OCI-LY1 (cell line): ENCODE results near the gene TAF4.

Experiments used
- H2AFZ ChIP-seq: fragments of 200-600 bp; sonication (generic), shearing (Covaris generic); 2 replicates; pipeline ENCODE4 v1.6.0; 2014; ENCODE audit warnings: antibody characterized with exemption, mild to moderate bottlenecking, low read length
- H3F3A ChIP-seq: fragments of 200-600 bp; sonication (generic), shearing (Covaris generic); 2 replicates; pipeline ENCODE4 v1.6.0; 2014; ENCODE audit warnings: mild to moderate bottlenecking, antibody characterized with exemption, low read length, moderate library complexity; ENCODE audit not compliant: insufficient read depth
- H3K27ac ChIP-seq: fragments of 200-600 bp; sonication (generic); 2 replicates; pipeline ENCODE4 v1.5.1; 2014; ENCODE audit warnings: low read length, mixed run types, mild to moderate bottlenecking, low read depth; ENCODE audit not compliant: poor library complexity, severe bottlenecking
- H3K27me3 ChIP-seq: fragments of 200-600 bp; sonication (generic); 2 replicates; pipeline ENCODE4 v1.6.0; 2014; ENCODE audit warnings: antibody characterized with exemption, mild to moderate bottlenecking, low read length, moderate library complexity; ENCODE audit not compliant: insufficient read depth
- H3K36me3 ChIP-seq: fragments of 200-600 bp; sonication (generic); 2 replicates; pipeline ENCODE4 v1.6.1; 2014; ENCODE audit warnings: mild to moderate bottlenecking, antibody characterized with exemption, low read length, moderate library complexity, mixed read lengths; ENCODE audit not compliant: insufficient read depth
- H3K4me1 ChIP-seq: fragments of 200-600 bp; sonication (generic); 2 replicates; pipeline ENCODE4 v1.5.1; 2014; ENCODE audit warnings: mild to moderate bottlenecking, low read length, moderate library complexity; ENCODE audit not compliant: insufficient read depth, severe bottlenecking
- H3K4me2 ChIP-seq: fragments of 200-600 bp; sonication (generic), shearing (Covaris generic); 2 replicates; pipeline ENCODE4 v1.6.1; 2014; ENCODE audit warnings: low read length
- H3K4me3 ChIP-seq: fragments of 200-600 bp; sonication (generic); 2 replicates; pipeline ENCODE4 v1.5.1; 2014; ENCODE audit warnings: low read length, low read depth, mild to moderate bottlenecking, mixed read lengths; ENCODE audit not compliant: poor library complexity, severe bottlenecking
- H3K79me2 ChIP-seq: fragments of 200-600 bp; shearing (Covaris generic); 2 replicates; pipeline ENCODE4 v1.6.1; 2016; ENCODE audit warnings: mixed run types, low read length, mixed read lengths; ENCODE audit not compliant: insufficient read depth
- H3K9ac ChIP-seq: fragments of 200-600 bp; sonication (generic), shearing (Covaris generic); 2 replicates; pipeline ENCODE4 v1.6.1; 2014; ENCODE audit warnings: mild to moderate bottlenecking, low read length, mixed read lengths
- H3K9me2 ChIP-seq: fragments of 200-600 bp; sonication (generic), shearing (Covaris generic); 2 replicates; pipeline ENCODE4 v1.6.1; 2014; ENCODE audit warnings: low read depth, mild to moderate bottlenecking, low read length, mixed read lengths
- H3K9me3 ChIP-seq: fragments of 200-600 bp; shearing (Covaris generic); 2 replicates; pipeline ENCODE4 v1.6.1; 2014; ENCODE audit warnings: low read length, mixed read lengths
- H4K20me1 ChIP-seq: fragments of 200-600 bp; sonication (generic), shearing (Covaris generic); 2 replicates; pipeline ENCODE4 v1.6.0; 2016; ENCODE audit warnings: mild to moderate bottlenecking, low read length; ENCODE audit not compliant: insufficient read depth
- EZH2 ChIP-seq: fragments of 200-600 bp; sonication (generic), shearing (Covaris generic); IDR thresholded peaks from 2 replicates; pipeline ENCODE4 v1.8.0; 2017; ENCODE audit warnings: borderline replicate concordance, mixed run types, mild to moderate bottlenecking, antibody characterized with exemption, low read length, moderate library complexity, mixed read lengths
- TF ChIP-seq, protein P1 (sequence below): fragments of 200-600 bp; sonication (generic), shearing (Covaris generic); IDR thresholded peaks from 2 replicates; pipeline ENCODE4 v1.5.1; 2017; ENCODE audit warnings: mild to moderate bottlenecking, antibody characterized with exemption, low read length, moderate library complexity, mixed read lengths

The TAF4 gene

DNA sequence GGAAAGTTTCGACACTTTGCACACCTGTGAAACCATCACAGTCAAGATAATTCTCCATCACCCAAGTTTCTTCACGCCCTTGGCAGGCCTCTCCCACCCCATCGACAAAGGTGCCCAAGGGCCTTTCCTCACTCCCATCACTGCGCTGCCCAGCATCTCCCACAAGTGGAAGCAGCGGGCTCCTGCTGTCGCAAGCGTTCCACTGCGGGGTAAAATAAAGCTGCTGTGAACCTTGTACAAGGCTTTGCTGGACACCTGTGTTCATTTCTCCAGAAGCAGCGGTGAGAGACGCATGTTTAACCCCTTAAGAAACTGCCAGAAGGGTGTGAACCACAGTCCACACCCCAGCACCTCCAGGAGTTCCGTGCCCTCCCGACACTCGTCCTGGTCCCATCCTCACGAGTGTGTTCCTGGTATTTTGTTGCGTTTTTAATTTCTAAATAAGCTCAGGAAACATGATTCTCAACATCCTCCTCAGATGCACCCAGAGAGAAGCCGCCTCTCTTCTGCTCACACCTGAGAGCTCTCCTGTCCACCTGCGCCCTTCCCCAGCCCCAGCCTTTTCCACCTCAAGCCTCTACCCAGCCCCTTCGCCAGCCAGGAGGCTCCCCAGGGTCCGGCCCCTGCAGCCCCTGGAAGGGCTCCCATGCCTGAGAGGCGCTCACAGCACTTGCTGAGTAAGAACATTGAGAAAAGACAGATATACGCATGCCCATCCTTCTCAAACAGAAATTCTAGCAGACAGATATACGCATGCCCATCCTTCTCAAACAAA, 97.5 kb downstream of the TAF4 start:
- Histone ChIP-seq H3K27me3 (no peaks in the 10 kb centered on the region), H3K4me3 (no peak overlapping the region), H4K20me1 (no peaks in the 10 kb centered on the region), H3K9me2 (no peaks in the 10 kb centered on the region), H3K27ac (no peak overlapping the region), H3F3A (no peaks in the 10 kb centered on the region), H3K36me3 (peaks cover 11% of the 10 kb centered on the region), H3K9me3 (no peaks in the 10 kb centered on the region), H2AFZ (no peak overlapping the region), H3K79me2 (no peaks in the 10 kb centered on the region), H3K4me2 (no peak overlapping the region), H3K9ac (no peak overlapping the region), H3K4me1 (no peaks in the 10 kb centered on the region)
- no peak for TF ChIP-seq EZH2
- TF ChIP-seq, protein P1, sequence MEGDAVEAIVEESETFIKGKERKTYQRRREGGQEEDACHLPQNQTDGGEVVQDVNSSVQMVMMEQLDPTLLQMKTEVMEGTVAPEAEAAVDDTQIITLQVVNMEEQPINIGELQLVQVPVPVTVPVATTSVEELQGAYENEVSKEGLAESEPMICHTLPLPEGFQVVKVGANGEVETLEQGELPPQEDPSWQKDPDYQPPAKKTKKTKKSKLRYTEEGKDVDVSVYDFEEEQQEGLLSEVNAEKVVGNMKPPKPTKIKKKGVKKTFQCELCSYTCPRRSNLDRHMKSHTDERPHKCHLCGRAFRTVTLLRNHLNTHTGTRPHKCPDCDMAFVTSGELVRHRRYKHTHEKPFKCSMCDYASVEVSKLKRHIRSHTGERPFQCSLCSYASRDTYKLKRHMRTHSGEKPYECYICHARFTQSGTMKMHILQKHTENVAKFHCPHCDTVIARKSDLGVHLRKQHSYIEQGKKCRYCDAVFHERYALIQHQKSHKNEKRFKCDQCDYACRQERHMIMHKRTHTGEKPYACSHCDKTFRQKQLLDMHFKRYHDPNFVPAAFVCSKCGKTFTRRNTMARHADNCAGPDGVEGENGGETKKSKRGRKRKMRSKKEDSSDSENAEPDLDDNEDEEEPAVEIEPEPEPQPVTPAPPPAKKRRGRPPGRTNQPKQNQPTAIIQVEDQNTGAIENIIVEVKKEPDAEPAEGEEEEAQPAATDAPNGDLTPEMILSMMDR = no peak

DNA sequence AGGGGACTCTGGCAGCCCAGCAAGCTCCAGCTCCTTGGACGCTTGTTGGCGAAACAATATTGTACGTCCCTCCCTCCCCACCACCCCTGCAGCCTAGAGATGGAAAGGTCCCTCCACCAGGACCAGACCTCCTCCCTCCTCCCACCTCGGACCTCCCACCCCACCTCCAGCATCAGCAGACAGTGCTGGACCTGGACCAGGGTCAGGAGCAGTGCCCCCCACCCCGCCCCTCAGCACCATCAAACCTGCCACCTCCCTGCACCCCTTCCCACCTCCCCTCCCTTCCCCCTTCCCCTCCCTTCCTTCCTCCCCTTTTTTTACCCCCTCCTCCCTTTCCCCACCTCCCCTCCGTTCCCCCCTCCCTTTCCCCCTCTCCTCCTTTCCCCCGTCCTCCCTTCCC, 98.4 kb downstream of the TAF4 start:
- Histone ChIP-seq H4K20me1 (no peaks in the 10 kb centered on the region), H3K4me1 (no peaks in the 10 kb centered on the region), H3K36me3 (peaks cover 2% of the 10 kb centered on the region; the same call in 1 of the 2 replicates), H3K9me3 (no peaks in the 10 kb centered on the region), H3K4me3 (no peak overlapping the region), H3K9ac (no peak overlapping the region), H3K79me2 (no peaks in the 10 kb centered on the region), H3K4me2 (no peak overlapping the region), H3F3A (no peaks in the 10 kb centered on the region), H3K27me3 (no peaks in the 10 kb centered on the region), H2AFZ (no peak overlapping the region), H3K9me2 (no peaks in the 10 kb centered on the region), H3K27ac (no peak overlapping the region)
- no peak for TF ChIP-seq EZH2
- TF ChIP-seq, protein P1 = no peak

DNA sequence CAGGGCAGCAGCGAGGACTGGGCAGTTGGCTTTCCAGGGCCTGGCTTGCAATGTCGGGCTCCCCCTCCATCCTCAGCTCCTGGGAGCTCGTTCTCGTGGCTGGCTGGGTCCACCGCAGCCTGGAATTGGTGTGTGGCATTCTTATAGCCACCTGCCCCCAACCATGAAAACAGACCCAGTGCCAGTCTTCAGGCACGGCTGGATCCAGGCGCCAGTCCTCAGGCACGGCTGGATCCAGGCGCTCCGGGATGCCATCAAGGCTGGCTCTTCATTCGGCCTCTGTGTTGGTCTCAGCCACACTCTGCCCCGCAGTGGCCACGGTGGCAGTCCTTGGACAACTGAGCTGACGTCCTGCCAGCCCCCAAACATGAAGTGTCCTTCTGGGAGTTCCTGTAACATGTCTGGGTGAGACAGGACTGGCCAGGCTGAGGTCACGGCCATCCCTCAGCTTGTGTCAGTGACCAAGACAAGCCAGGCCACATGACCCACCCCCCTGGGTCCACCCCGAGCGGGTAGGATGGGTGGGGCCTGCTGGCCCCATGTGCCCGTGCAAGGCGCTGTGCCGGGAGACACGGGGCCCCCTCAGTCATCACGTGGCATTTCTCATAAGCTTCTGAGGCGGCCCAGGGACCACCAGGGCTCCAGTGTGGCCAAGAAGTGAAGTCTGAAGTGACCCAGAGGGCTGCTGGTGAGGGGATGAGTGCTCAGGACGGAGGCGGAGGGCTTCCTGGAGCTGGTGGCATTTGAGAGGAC, 99.0 kb downstream of the TAF4 start:
- Histone ChIP-seq H3F3A (no peaks in the 10 kb centered on the region), H3K4me1 (no peaks in the 10 kb centered on the region), H3K36me3 (no peaks in the 10 kb centered on the region), H3K4me2 (no peak overlapping the region), H3K9me2 (no peaks in the 10 kb centered on the region), H3K27me3 (0 out of 2 replicates have a peak, but pooled peaks cover under 1% of the 10 kb centered on the region), H2AFZ (no peak overlapping the region), H3K27ac (no peak overlapping the region), H3K4me3 (no peak overlapping the region), H3K79me2 (no peaks in the 10 kb centered on the region), H3K9ac (no peak overlapping the region), H3K9me3 (no peaks in the 10 kb centered on the region), H4K20me1 (no peaks in the 10 kb centered on the region)
- TF ChIP-seq, protein P1 = no peak
- no peak for TF ChIP-seq EZH2
